ENCODE data around the gene PLCB3.

Gene PLCB3

DNA sequence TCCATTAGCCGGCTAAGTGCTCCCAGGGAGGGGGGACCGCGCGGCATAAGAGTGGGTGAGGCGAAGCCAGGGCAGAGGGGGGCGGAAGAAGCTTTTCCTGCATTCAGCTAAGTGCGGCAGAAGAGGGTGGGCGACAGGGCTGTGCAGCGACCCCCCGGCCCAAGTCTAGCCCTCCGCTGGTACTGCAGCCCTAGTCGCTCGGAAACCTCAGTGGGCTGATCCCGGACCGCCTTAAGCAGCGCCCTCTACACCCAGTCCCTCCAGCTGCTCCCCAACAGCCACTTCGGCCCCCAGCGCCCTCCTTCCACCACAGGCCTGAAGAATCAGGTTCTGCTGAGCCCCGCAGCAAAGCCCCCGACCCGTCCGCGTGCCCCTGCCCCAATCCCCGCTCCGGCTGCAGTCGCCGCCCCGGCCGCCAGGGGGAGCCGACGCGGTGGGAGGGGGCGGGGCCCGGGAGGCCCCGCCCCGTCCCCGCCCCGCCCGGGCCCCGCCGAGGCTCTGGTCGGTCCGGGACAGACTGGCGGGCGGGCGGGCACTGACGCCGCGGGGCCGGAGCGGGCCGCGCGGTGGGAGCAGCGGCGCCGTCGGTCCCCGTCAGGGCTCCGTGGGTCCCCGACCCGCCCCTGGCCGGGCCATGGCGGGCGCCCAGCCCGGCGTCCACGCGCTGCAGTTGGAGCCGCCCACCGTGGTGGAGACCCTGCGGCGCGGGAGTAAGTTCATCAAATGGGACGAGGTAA lies at the start of gene PLCB3:
PLCB3 (plus strand) TSS at position 515 of the 737 bp plus-strand sequence; CDS start at position 635, 120 bp downstream.
- peak; percentile 55 for DNase-seq (ENCODE audit: low read depth)

DNA sequence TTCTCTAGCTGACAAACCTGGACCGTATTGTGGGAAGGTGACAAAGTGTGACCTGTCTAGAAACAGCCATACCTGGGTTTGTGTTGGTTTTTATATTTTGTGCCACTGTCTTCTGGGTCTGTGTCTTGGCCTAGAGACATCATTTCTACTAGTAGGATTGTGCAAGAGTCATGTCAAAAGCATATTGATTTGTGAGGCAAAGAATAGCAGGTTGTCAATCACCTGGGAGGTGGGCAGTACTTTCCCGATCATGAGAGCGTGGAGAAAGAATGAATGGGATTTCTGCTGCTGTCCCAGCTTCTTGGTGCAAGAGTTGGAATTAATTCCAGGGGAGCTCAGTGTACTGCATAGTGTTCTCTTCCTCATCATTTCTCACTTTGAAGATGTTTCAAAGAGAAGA lies 49.8 kb upstream of the PLCB3 start:
- no peak for DNase-seq (ENCODE audit: low read depth)

DNA sequence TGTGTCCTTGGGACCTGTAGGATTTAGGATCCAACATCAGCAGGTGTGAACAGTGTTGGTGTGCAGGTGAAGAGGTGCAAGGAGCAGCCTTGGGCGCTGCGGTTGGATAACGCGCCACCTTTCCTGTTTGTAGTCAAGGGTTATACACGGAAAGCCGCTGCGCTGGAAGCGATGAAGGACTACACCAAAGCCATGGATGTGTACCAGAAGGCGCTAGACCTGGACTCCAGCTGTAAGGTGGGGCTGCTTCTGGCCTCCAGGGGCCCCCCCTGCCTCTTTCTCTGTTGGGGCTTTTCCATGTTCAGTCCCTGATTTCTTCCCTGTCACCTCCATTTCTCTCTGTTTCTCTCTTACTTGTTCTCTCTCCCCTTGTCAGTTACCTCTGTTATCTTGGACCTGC lies 48.3 kb upstream of the PLCB3 start:
- no peak for DNase-seq (ENCODE audit: low read depth)

DNA sequence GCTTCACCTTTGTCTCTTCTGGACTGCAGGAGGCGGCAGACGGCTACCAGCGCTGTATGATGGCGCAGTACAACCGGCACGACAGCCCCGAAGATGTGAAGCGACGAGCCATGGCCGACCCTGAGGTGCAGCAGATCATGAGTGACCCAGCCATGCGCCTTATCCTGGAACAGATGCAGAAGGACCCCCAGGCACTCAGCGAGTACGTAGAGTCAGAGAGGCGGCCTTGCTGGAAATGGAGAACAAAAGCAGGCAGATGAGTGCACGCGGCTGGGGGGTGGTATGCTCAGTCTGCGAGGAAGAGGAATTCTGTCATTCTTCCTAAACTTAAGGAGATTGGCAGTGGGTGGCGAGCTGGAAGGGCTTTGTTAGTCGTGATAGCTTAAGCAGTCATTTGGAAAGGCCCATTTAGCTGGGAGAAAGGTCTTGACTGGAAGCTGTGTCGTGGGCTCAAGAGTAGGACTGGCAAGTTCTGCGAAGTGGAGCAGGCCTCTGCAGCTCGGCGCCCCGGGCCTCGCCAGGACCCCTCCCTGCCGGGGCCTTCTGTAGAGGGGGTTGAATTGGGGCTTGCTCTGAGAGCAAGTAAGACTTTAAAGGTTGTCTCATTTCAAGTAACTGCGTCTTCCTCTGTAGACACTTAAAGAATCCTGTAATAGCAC lies 47.8 kb upstream of the PLCB3 start:
- no peak for DNase-seq (ENCODE audit: low read depth)

DNA sequence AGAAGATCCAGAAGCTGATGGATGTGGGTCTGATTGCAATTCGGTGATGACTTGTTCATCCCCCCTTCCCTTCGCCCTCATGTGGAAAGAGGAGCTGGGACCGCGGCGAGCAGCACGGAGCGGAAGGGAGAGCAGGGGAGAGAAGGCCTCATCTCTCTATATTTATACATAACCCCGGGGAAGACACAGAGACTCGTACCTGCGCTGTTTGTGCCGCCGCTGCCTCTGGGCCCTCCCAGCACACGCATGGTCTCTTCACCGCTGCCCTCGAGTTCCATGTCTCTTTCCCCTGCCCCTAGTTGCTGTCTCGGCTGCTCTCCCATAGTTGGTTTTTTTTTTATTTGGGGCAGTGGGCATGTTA lies 47.3 kb upstream of the PLCB3 start:
- DNase-seq (ENCODE audit: low read depth), result no peak

DNA sequence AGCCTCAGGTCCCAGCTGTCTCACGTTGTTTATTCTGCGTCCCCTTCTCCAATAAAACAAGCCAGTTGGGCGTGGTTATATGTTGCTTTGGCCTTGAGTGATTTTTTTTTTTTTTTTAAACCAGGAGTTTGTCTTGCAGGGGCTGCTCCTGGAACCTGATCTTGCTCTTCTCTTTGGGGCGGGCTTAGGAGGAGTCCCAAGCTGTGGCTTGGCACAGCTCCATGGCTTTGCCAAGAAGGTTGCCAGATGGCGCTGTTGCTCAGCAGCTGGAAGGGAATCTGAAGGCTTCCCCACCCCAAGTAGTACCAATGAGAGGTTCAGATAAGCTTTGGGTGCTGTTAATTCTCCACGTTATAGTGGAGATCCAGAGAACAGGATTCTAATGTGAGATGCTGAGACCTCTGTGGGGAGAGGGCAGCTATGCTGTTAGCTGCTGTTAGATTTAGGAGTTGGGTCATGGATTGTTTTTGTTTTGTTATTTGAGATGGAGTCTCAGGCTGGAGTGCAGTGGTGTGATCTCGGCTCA lies 46.8 kb upstream of the PLCB3 start:
- DNase-seq (ENCODE audit: low read depth), result peak; percentile 60

DNA sequence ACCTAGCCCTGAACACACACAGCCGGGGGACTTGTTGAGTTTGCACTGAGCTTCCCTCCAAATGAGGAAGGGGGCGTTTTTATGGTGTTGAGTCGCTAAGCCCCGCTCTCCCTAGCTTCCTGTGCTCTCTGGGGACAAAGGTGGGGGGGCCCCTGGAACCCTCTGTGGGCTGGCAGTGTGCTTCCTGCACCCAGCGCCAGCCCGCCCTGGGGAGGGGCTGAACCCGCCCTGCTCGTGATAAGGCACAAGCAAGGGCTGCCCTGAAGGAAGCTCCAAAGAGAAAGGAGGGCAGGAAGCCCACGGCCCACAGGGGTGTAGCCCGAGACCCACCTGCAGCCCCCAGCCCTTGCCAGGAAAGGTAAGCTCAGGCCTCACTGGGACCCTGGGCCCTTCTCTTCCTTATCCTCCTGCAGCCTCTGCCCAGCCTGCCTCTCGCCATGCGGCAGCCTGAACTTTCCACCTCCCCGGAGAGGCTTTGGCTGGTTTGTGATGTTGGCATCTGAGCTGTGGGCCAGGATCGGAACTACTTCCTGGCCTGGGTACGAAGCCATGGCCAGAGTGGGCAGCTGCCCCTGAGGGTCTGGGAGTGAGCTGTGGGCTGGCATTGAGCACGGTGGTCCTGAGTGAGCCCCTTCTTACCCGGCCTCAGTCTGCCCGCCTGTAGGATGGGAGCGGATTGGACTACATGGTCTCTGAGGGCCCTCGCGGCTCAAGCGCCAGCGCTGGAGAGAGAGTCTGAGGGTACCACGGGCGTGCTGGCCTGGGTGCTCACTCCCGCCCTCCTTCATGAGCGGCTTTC lies 44.7 kb upstream of the PLCB3 start, which contains the start of gene FERMT3:
FERMT3 (plus strand) TSS at position 265 of the 799 bp plus-strand sequence. CDS start 644 bp downstream, outside the sequence.
- DNase-seq (ENCODE audit: low read depth), result peak; percentile 65

DNA sequence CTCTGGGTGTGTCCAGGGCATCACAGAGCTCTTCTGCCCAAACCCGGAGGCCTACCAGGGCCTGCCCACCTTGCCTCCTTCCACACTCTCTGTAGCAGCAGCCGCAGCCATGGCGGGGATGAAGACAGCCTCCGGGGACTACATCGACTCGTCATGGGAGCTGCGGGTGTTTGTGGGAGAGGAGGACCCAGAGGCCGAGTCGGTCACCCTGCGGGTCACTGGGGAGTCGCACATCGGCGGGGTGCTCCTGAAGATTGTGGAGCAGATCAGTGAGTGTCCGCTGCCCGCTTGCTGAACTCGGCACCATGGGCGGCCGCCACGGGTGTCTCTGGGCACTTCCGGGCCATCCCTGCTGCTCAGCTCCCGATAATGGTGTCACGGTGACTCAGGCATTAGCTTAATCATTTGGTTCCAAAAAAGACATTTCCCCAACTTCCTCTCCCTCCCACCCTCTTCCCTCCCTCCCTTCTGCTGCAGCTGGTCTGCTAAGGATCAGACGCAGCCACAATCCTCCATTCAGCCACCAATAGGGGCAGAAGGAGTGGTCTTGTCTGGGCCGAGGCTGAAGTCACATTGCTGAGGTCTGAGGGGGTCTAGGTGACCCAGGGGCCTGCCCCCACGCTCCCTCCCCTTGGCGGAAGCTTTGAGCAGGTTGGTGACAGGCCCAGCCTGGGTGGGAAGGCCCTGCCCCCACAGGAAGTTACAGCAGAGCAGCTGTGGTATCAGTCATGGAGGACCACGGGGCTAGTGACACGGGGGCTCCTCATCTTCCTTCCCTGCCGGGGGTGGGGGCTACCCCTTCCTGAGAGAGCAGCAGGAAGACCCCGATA lies 43.9 kb upstream of the PLCB3 start:
- DNase-seq (ENCODE audit: low read depth), result peak; percentile 79

DNA sequence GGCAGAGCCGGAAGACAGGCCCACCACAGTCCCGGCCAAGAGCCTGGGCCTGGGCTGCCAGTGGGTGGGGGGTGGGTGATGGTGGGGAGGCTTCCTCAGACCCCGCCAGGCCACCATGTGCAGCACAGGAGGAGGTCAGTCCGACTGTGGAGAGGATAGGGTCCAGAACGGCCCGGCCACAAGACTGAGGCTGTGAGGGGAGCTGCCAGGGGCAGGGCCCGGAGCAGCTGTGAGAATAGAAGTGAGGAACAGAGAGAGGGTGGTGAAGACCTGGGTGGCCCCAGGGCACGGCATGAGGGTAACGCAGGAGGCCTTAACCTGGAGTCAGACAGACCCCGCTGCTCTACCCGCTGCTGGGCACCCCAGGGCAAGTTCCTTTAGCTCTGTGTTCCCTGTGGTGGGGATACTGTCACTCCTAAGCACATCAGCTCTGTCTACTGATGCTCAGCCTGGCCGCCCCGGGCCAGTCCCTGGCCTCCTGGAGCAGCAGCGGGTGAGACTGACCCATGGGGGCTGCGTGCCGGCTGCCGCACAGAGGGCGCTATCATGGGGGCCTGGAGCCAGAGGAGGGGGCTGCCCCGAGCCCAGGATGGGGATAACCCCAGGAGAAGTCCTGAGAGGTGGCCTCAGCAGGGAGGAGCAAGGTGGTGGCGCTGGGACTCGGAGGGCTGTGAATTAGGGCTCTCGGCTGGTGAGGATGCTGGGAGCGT lies 43.1 kb upstream of the PLCB3 start:
- DNase-seq (ENCODE audit: low read depth), result no peak

DNA sequence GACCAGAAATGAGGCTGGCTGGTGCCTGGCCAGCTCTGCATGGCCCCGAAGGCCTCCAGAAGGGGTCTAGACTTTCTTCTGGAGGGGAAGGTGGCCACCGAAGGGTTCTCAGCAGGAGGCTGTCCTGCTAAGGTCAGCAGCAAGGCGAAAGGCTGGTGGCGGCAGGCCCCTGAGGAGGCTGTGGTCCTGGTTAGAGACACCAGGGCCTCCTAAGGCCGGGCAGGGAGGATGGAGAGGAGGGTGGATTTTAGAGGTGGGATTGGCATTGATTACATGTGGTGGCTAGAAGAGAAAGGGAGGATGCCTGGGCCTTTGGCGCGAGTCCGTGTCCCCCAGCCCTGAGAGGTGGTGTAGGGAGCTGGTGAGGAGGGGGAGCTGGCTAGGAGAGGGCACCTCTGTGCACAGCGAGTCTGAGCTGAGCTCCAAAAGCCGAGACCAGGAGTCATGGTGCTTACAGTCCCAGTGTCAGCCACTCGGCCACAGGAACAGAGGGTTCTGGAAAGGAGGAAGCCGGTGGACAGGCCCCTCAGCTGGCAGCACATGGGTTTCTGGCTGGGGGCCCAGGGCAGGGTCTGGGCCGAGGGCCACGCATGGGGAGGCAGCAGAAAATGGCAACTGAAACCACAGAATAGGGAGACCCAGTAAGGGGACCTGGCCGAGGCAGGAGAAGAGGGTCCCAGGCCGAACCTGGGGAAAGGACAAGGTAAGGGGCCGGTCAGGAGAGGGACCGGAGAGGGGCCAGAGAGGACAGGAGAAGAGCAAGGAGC lies 42.4 kb upstream of the PLCB3 start:
- DNase-seq (ENCODE audit: low read depth), result no peak

DNA sequence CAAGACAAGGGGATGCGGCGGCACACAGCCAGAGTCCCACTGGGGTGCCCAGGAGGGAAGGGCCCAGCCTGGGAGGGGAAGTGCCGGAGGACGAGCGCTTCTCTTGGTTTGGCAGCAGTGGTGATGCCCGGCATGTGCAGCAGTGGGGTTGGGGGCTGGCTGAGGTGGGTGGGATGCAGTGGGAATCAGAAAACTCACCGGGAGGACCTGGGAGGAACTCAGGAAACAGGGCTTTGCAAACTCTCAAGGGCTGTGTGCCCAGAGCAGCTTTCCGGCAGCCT lies 41.8 kb upstream of the PLCB3 start:
- no peak for DNase-seq (ENCODE audit: low read depth)

DNA sequence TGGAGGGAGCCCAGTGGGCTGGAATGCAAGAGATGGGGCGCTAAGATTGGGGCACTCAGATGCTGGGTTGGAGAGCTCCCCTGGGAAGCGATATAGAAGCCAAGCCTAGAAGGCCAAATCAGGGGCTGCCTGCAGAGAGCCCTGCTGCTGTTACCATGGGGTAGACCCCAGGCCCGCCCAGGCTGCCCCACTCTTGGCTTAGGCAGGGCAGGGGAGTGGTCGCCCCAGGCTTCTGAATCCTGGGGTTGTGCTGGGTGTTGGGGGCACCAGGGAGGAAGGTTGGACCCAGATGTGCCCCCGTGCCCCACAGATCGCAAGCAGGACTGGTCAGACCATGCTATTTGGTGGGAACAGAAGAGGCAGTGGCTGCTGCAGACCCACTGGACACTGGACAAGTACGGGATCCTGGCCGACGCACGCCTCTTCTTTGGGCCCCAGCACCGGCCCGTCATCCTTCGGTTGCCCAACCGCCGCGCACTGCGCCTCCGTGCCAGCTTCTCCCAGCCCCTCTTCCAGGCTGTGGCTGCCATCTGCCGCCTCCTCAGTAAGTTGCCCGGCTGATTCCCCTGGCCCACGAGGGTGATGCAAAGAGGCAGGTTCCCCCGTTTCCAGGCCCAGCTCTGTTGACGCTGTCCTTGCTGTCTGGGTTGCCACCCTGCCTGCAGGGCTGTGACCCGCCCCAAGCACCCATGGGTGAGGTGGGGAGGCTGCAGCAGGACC lies 40.9 kb upstream of the PLCB3 start:
- DNase-seq (ENCODE audit: low read depth), result no peak

DNA sequence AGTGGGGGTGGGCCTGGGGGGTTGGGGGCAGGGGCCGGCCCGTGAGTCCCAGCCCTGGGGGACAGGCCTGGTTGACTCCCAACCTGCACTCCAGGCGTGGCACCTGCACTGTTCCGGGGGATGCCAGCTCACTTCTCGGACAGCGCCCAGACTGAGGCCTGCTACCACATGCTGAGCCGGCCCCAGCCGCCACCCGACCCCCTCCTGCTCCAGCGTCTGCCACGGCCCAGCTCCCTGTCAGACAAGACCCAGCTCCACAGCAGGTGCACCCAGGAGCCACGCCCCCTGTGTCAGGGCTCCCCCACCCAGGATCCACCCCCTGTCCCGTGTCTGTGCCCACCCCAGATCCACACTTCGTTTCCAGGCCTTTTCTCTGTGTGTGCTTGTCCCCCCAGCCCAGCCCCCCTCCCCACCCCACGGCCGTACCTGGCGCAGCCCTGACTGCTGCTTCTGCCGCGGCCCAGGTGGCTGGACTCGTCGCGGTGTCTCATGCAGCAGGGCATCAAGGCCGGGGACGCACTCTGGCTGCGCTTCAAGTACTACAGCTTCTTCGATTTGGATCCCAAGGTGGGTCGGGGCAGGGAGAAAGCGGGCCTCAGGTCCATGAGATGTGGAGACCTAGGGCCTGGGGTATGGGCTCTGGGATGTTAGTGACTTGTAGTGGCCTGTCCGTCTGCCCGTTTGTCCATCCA lies 40.0 kb upstream of the PLCB3 start:
- no peak for DNase-seq (ENCODE audit: low read depth)

DNA sequence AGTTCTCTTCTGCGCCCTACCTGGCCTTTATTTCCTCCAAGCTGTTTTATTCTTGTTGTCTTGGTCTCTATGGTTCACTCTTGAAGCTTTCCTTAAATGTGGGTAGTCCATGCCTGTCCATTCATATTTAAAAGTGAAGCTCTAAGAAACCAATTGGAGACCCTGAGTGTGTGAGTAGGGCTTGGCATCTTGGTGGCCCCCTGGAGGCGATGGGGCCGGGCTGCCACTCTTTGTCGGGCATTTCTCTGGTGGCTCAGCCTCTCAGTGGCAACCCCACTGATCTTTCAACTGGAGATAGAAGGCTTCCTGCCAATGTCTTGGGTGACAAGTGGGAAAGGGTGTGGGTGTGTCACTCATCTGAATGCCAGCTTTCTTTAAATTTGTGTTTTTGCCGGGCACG lies 34.5 kb upstream of the PLCB3 start:
- no peak for DNase-seq (ENCODE audit: low read depth)

DNA sequence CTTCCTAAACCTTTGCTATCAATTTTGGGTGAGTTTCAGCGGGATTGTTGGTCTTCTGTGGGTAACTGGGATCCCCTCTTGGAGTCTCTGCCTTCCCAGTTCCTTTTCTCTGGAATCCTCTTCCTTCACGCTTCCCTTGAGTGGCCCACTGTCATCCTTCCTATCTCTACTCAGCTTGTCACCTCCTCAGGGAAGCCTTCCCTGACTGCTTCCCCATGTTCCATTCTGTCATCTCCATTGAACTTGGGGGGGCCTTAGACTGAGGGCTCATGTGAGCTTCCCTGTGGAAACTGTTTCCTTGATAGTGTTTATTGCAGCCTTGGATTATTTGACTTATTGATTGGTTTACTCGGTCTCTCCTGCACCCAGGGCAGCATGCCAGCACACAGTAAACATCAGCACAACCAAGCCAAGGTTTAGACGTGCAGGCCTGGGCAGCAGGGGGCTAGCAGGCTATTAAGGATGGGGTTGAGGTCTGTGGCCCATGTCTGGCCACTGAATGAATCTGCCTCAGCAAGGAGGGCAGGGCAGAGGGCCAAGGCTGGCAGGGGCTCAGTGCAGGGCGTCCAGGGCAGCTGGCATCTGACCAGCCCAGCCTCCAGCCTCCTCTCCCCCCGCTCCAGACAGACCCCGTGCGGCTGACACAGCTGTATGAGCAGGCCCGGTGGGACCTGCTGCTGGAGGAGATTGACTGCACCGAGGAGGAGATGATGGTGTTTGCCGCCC lies 32.5 kb upstream of the PLCB3 start:
- no peak for DNase-seq (ENCODE audit: low read depth)

DNA sequence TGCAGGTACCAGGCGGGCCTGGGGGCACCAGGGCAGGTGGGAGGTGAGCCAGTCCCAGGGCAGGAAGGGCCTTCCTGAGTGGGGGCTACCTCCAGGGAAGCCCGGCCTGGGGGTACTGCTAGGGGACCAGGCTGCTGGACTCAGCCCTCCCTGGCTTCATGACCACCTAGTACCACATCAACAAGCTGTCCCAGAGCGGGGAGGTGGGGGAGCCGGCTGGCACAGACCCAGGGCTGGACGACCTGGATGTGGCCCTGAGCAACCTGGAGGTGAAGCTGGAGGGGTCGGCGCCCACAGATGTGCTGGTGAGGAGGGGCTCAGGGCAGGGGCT lies 32.0 kb upstream of the PLCB3 start:
- no peak for DNase-seq (ENCODE audit: low read depth)

DNA sequence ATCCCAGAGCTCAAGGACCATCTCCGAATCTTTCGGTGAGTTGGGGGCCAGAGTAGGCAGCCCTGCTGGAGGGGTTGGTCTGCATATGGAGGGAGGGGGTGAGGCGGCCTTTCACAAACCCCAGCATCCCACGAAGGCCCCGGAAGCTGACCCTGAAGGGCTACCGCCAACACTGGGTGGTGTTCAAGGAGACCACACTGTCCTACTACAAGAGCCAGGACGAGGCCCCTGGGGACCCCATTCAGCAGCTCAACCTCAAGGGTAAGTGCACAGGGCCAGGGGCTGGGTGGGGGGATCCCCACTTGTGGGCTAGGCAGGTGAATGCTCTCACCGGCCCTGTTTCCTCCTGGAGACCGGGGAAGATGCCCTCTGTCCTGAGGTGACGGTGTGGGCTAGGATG lies 31.6 kb upstream of the PLCB3 start:
- DNase-seq (ENCODE audit: low read depth), result no peak

DNA sequence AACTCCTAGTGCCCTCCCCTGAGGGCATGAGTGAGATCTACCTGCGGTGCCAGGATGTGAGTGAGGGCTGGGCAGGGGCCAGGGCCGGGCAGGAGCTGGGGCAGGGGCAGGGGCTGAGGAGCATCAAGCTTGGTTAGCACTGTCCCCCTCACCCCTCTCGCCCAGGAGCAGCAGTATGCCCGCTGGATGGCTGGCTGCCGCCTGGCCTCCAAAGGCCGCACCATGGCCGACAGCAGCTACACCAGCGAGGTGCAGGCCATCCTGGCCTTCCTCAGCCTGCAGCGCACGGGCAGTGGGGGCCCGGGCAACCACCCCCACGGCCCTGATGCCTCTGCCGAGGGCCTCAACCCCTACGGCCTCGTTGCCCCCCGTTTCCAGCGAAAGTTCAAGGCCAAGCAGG lies 31.1 kb upstream of the PLCB3 start:
- DNase-seq (ENCODE audit: low read depth), result no peak

DNA sequence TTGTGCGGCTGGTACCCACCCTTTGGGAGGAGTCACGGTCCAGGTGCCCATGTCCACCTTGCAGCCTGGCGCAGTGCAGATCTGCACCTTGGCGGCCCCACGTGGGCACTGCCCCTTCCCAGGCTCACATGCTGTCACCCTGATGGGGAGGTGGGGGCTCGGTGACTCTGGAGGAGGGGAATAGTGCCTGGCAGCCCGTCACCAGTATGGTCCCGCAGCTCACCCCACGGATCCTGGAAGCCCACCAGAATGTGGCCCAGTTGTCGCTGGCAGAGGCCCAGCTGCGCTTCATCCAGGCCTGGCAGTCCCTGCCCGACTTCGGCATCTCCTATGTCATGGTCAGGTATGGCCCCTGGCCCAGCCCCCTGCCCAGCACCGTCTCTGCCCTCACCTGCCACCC lies 30.5 kb upstream of the PLCB3 start:
- DNase-seq (ENCODE audit: low read depth), result no peak
